ENCODE results near the gene HEBP2. TPM values are rescaled to one million over a fixed set of nuclear protein-coding genes. Genes with fewer than 3 reads are reported as not detected.

Gene HEBP2
- total RNA-seq, 1 donor from 2014 or later = 40.5 TPM

GRCh38 chr6:138374815-138375214 lies 29.2 kb upstream of the HEBP2 start:
- no peaks in the 10 kb centered on the region for H3K9me3 ChIP-seq (ENCODE audit: insufficient read depth, low read depth, low read length)
- H3K4me3 ChIP-seq (ENCODE audit: insufficient read depth, low read depth, low read length) = no peak overlapping the region
- no peaks in the 10 kb centered on the region for H3K36me3 Mint-ChIP-seq (ENCODE audit: low read depth, unreplicated experiment)
- no peaks in the 10 kb centered on the region for H3K79me2 ChIP-seq (ENCODE audit: insufficient read depth, low read length)
- H3K4me3 Mint-ChIP-seq (ENCODE audit: unreplicated experiment) = no peak overlapping the region
- H3K4me2 ChIP-seq (ENCODE audit: low read length) = no peak overlapping the region
- no peaks in the 10 kb centered on the region for H3K36me3 ChIP-seq (ENCODE audit: insufficient read depth, low read length)
- H2AFZ ChIP-seq (ENCODE audit: low read depth, low read length) = no peak overlapping the region
- TF ChIP-seq CTCF (IDR thresholded peaks at IDR 0.05; ENCODE audit: insufficient read depth, low read depth, low read length) (no peak), EZH2 (IDR thresholded peaks at IDR 0.05; ENCODE audit: insufficient read depth, low read length) (no peak)
- DNase-seq (ENCODE audit: low read depth) = no peak
- H3K4me1 ChIP-seq (ENCODE audit: insufficient read depth, low read length) = peaks cover 4% of the 10 kb centered on the region
- peaks cover 2% of the 10 kb centered on the region for H3K9me3 Mint-ChIP-seq (ENCODE audit: unreplicated experiment)
- H4K20me1 ChIP-seq (ENCODE audit: insufficient read depth, low read length) = no peaks in the 10 kb centered on the region
- no peak overlapping the region for H3K27ac ChIP-seq (ENCODE audit: low read depth, low read length)
- FAIRE-seq = no peak
- no peaks in the 10 kb centered on the region for H3K27me3 ChIP-seq (ENCODE audit: insufficient read depth, low read length)
- peaks cover 6% of the 10 kb centered on the region for H3K27me3 Mint-ChIP-seq (ENCODE audit: low read depth, unreplicated experiment)
- H3K27ac Mint-ChIP-seq (ENCODE audit: unreplicated experiment) = no peak overlapping the region
- H3K4me1 Mint-ChIP-seq (ENCODE audit: low read depth, unreplicated experiment) = peaks cover 4% of the 10 kb centered on the region
- no peak overlapping the region for H3K9ac ChIP-seq (ENCODE audit: low read length)

GRCh38 chr6:138377042-138377441 lies 27.0 kb upstream of the HEBP2 start:
- H3K9me3 Mint-ChIP-seq (ENCODE audit: unreplicated experiment) = no peaks in the 10 kb centered on the region
- Histone ChIP-seq H3K4me3 (ENCODE audit: insufficient read depth, low read depth, low read length) (no peak overlapping the region), H3K4me1 (ENCODE audit: insufficient read depth, low read length) (no peaks in the 10 kb centered on the region), H3K36me3 (ENCODE audit: insufficient read depth, low read length) (no peaks in the 10 kb centered on the region), H3K27ac (ENCODE audit: low read depth, low read length) (no peak overlapping the region), H2AFZ (ENCODE audit: low read depth, low read length) (no peak overlapping the region), H3K9me3 (ENCODE audit: insufficient read depth, low read depth, low read length) (no peaks in the 10 kb centered on the region), H3K79me2 (ENCODE audit: insufficient read depth, low read length) (no peaks in the 10 kb centered on the region), H3K9ac (ENCODE audit: low read length) (no peak overlapping the region), H3K27me3 (ENCODE audit: insufficient read depth, low read length) (no peaks in the 10 kb centered on the region), H3K4me2 (ENCODE audit: low read length) (no peak overlapping the region), H4K20me1 (ENCODE audit: insufficient read depth, low read length) (no peaks in the 10 kb centered on the region)
- no peaks in the 10 kb centered on the region for H3K4me1 Mint-ChIP-seq (ENCODE audit: low read depth, unreplicated experiment)
- DNase-seq (ENCODE audit: low read depth) (no peak), FAIRE-seq (no peak)
- H3K36me3 Mint-ChIP-seq (ENCODE audit: low read depth, unreplicated experiment) = no peaks in the 10 kb centered on the region
- no peak for TF ChIP-seq EZH2 (IDR thresholded peaks at IDR 0.05; ENCODE audit: insufficient read depth, low read length)
- TF ChIP-seq CTCF (IDR thresholded peaks at IDR 0.05; ENCODE audit: insufficient read depth, low read depth, low read length) = no peak
- H3K27me3 Mint-ChIP-seq (ENCODE audit: low read depth, unreplicated experiment) = peaks cover 6% of the 10 kb centered on the region
- H3K27ac Mint-ChIP-seq (ENCODE audit: unreplicated experiment) = no peak overlapping the region
- no peak overlapping the region for H3K4me3 Mint-ChIP-seq (ENCODE audit: unreplicated experiment)

- no peak within 1 kb of the TSS for H3K9ac ChIP-seq (ENCODE audit: low read length)
- no peaks in the 10 kb centered on the region for H3K36me3 ChIP-seq (ENCODE audit: insufficient read depth, low read length)
- H3K4me3 ChIP-seq (ENCODE audit: insufficient read depth, low read depth, low read length) = no peak within 1 kb of the TSS
- H3K36me3 Mint-ChIP-seq (ENCODE audit: low read depth, unreplicated experiment) = no peaks in the 10 kb centered on the region
- no peak within 1 kb of the TSS for H3K27ac Mint-ChIP-seq (ENCODE audit: unreplicated experiment)
- H3K27ac ChIP-seq (ENCODE audit: low read depth, low read length) = no peak within 1 kb of the TSS
- H3K9me3 ChIP-seq (ENCODE audit: insufficient read depth, low read depth, low read length) = no peaks in the 10 kb centered on the region
- no peak for FAIRE-seq
- H2AFZ ChIP-seq (ENCODE audit: low read depth, low read length) = no peak within 1 kb of the TSS
- no peak within 1 kb of the TSS for H3K4me2 ChIP-seq (ENCODE audit: low read length)
- no peaks in the 10 kb centered on the region for H4K20me1 ChIP-seq (ENCODE audit: insufficient read depth, low read length)
- H3K79me2 ChIP-seq (ENCODE audit: insufficient read depth, low read length) = no peaks in the 10 kb centered on the region
- no peaks in the 10 kb centered on the region for H3K9me3 Mint-ChIP-seq (ENCODE audit: unreplicated experiment)
- peaks cover 5% of the 10 kb centered on the region for H3K4me1 Mint-ChIP-seq (ENCODE audit: low read depth, unreplicated experiment)
- no peaks in the 10 kb centered on the region for H3K27me3 ChIP-seq (ENCODE audit: insufficient read depth, low read length)
- peaks cover 6% of the 10 kb centered on the region for H3K27me3 Mint-ChIP-seq (ENCODE audit: low read depth, unreplicated experiment)
- H3K4me1 ChIP-seq (ENCODE audit: insufficient read depth, low read length) = no peaks in the 10 kb centered on the region
- no peak for DNase-seq (ENCODE audit: low read depth)
- no peak within 1 kb of the TSS for H3K4me3 Mint-ChIP-seq (ENCODE audit: unreplicated experiment)
- no peak for TF ChIP-seq EZH2 (IDR thresholded peaks at IDR 0.05; ENCODE audit: insufficient read depth, low read length)
- no peak for TF ChIP-seq CTCF (IDR thresholded peaks at IDR 0.05; ENCODE audit: insufficient read depth, low read depth, low read length)
Observed at GRCh38 chr6:138377844-138378243, 26.2 kb upstream of the HEBP2 start, which contains the start of gene SMIM28. TSS of gene SMIM28 (plus strand) at chr6:138377905. CDS start at chr6:138378073, 168 bp downstream.

Data from astrocyte (in vitro differentiated cells and primary cell).